GM21723 (cell line): ENCODE results near the gene COX7A2L.

Experiments
- ATAC-seq: cut with Tn5 transposase; IDR thresholded peaks from one replicate; pipeline ENCODE4 v1.9.1; 2021; ENCODE audit warnings: mild to moderate bottlenecking, moderate library complexity; ENCODE audit not compliant: unreplicated experiment

COX7A2L gene

DNA sequence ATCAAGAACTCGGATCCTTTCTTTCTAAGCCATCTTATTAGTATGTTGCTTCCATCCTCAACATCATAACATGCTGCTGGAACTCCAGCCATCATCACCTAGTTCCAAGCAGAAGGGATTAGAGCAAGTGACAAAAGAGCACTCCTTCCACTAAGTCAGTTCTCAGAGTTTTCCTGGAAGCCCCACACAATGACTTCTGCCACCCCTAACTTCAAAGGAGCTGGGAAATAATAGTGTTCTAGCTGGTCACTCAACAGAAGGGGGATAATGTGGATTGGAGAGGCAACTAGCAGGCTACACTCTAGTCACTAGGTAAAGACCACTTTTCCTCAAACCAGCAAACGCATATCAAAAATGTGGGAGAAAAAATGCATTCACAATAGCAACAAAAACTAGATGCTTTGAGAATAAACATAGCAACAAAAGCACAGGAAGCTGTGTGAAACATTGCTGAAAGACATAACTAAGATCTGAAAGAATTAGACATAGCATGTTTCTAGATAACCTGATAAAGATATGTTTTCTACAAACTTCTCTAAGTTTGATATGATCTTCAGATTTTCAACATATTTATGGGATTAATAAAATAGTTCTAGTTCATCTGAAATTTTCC is 39.5 kb downstream of the COX7A2L start:
- ATAC-seq: no peak

DNA sequence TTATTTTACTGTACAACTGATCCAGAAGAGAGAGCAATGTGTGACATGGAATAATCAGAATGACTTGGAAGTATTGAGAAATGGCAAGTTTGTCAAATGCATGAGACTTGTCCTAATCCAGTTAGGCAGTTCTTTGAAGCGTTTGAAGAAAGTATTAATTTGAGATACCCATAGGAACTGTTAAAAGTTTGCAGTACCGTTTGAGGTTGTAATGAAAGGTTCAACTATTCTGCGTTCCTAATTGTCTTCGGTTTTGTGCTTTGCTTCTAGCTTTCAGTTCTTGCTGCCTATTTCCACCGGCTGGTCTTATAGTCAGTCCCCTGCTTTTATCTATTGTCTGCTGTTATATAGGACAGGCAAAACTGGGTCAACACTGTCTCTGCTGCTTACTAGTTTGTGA is 41.8 kb downstream of the COX7A2L start:
- ATAC-seq: no peak

DNA sequence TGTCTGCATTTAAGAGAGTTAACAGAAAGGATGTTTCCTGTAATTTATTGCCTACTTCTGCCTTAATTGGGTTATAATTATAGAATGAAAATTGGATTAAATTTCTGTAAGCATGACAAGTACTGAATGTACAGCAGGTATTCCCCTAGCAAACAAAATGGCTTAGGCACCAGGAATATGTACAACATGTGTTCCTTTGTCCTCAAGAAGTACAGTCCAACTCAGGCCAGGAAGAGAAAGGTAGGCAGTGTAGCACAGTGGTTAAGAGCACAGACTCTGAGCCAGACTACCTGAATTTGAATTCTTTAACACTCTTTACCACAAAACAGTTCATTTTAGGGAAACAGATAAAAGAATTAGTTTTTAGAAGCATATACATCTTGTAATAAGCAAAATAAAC is 43.1 kb downstream of the COX7A2L start:
- ATAC-seq: no peak

DNA sequence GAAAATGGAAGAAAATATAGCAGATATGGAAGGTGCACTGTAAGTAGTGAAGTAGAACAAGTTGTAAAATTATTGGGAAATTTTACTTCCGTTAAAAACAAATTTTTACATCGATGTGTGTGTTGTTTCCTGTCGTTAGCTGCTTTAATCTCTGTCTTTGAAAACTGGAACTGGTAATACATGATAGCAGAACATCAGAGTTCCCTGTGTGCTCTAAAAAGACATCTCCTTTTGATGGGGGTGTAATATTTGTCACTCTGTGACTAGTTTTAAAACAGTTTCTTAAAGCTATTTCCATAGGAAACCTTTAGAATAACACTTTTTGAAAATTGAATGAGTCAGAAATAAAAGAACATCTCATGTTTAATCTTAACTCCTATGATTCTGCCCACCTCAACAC is 43.5 kb downstream of the COX7A2L start:
- ATAC-seq: no peak

DNA sequence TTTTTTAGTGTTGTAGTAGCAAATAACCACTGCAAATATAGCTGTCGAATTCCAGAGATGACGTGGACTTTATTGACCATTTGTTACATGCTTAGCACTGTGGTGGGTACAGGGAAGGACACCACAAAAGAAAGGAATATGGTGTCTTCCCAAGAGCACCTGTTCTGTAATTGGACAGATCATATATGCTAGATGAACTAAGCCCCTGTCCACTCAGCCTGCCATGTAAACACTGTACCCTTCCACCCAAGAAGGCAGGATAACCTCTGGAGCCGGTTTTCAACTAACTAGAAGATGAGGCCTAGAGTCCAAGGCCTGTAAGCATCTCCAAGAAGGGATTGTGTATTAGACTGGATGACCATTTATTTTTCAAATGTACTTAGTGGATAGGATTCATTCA is 44.1 kb downstream of the COX7A2L start:
- no peak for ATAC-seq

DNA sequence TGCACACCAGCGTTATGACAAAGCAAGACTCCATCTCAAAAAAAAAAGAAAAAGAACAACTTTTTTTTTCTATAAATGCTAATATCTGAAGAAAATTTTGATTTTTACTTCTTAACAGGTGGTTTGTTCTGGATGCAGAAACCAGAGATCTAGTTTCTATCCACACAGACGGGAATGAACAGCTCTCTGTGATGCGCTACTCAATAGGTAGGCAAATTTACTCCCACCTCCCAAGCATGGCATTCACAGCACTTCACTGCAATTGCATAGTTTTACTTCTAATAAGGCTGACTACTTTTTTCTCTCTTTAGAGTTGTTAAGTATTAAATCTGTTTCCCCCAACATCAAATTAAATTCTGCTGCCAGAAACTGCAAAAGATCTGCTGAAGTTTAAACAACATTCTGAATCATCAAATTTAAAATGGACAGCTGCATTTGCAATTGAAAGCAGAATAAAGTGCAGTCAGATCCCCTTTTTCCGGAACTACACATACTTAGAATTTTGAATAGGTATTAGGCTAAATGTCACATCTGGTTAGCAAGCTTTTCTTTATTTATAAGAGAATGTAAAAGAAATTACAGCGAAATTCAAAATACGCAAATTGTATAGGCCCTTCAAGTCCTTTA is 45.1 kb downstream of the COX7A2L start:
- ATAC-seq: no peak

DNA sequence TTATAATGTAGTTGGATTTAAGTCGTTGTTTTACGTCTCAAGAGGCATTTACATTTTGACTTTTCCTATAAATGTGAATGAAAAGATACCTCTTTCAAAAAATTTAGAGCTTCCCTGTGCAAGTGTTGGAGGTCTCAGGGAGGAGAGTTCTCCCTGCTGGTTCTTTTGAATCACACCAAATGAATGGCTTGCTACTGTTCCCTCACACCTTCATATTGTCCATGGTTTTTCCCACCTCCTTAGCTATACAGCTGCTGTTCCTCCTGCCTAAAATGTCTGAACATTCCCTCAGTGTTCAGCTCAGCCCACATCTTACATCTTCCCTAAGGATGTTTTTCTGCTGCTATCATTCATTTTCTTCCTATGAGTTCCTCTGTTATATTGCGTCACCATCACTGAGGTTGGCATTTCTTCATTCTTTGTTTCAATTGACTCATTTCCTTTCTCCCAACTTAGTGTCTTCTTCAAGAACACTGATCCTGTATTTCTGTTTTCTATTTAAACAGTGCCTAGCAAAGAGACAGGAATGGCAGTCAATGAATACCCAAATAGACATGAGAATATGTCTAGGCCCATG is 46.0 kb downstream of the COX7A2L start:
- ATAC-seq: no peak

DNA sequence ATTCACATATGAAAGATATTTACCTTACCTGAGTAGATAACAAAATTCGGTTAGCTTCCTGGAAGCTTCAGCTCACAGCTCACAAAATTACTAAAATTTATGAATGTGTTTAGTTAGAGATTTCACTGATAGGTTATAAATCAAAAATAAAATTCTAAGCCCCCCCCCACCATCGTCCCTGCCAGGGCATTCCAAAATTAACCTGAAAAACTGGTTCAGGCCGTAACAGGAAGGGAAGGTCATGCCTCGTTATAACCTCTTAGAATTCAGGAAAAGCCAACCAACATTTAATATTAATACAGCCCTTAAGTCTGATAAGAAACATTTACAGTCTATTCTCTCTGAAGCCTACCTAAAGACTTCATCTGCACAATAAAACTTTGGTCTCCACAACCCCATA is 48.9 kb downstream of the COX7A2L start:
- ATAC-seq: no peak

DNA sequence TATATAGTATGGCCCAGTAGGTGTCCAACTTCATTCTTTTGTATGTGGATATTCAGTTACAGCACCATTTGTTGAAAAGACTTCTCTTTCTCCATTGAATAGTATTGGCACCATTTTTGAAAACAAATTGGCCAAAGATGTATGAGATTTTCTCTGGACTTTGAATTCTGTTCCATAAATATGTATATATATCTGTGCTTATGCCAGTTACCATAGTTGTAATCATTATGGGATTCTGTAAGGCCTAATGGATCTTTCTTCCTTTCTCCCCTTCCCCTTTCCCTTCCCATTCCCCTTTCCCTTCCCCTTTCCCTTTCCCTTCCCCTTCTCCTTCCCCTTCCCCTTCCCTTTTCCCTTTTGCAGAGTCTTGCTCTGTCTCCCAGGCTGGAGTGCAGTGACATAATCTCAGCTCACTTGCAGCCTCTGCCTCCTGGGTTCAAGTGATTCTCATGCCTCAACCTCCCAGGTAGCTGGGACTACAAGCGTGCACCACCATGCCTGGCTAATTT is 51.0 kb downstream of the COX7A2L start:
- ATAC-seq: no peak

DNA sequence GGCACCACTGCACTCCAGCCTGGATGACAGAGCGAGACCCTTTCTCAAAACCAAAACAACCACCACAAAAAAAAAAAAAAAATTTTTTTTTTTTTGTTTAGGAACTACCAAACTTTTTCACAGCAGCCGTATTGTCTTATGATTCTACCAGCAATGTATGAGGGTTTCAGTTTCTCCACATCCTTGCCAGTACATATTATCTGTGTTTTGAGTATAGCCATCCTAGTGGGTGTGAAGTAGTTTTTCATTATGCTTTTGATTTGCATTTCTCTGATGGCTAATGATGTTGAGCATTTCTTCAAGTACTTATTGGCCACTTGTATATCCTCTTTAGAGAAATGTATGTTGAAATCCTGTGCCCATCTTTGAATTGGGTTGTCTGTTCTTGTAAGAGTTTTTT is 51.7 kb downstream of the COX7A2L start:
- no peak for ATAC-seq

DNA sequence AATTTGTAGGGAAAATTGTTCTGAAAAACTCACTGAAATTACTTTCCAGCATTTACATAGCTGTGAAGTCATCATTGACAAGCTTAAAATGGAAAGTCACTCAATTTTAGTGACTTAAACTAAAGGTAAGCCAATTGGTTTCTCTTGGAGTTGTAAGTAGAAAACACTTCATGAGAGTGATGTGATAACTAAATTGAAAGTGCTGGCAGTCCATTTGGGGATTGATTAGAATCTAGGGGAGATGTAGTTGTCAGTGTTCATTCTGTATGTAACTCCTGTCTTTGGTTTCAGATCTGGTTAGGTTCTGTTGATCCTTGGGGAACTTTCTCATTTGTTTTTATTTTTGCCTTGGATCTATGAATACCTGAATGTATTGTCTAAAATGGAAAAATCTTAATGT is 53.8 kb downstream of the COX7A2L start:
- ATAC-seq: no peak

DNA sequence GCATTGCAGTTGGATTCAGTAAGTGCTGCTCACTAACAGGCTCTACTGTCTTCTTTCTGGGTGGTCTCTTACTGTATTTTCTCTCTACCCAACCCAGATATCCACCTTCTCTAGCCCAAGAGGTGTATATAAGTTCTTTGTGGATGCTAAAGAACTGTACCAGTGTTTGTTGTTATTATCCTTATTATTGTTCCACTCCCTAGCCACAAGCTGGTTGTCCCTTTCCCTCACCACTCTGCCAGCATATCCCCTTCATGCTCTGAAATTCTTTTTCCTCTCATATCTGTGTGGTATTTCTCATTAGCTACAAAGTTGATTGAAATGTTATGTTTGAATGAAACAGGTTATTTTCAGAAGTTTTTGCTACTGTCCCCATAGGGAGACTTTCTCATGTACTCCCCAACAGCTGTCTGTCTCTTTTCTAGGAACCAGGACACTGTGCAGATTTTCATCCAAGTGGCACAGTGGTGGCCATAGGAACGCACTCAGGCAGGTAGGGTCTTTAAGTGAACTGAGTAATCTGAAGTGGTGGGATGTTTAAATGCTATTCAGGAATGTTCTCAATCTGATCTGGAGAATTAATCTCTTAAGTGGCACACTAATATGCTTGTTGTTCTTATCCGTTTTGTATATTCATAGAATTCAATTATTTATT is 56.8 kb downstream of the COX7A2L start:
- no peak for ATAC-seq

DNA sequence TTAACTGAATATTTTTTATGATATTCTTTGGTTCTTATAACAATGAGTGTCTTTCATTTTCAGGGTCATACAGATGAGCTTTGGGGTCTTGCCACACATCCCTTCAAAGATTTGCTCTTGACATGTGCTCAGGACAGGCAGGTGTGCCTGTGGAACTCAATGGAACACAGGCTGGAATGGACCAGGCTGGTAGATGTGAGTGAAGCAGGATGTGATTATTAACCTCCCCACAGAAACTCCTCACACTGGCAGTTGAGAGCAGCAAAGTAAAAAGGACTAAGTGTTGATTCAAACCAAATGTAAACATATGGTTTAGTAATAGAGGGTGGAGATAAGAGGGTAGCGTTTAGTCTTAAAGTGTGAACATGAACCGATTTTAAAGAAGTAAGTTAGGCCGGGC is 57.8 kb downstream of the COX7A2L start:
- no peak for ATAC-seq

DNA sequence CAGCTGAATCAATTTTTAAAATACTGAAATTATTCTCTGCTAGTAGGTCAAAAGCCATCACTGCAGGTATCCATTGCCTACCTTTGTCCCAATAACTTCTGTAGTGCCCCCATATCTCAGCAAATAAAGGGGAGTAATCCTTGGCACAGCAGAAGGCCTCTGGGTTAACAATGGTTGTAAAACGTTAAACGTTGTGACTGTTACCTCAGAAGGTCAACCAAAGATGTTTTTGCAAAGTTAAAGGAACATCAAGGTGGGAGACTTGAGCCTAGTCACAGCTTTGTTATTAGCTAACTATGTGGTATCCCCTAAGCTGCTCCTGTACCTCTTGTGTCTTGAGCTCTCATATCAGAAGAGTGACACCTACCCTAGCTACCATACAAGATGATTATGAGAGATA is 60.5 kb downstream of the COX7A2L start:
- no peak for ATAC-seq
